GM20431 (cell line): Measurements from ENCODE around the gene MINK1.
"Not testable (repeated sequence)": the region's sequence is repeated elsewhere in the genome, so short reads cannot be mapped to it uniquely, and the experiment has no call there.

Source experiments
- in situ Hi-C: fragments of 300-500 bp; cut with MseI, MboI; formaldehyde crosslinking; loops from one replicate; pipeline ENCODE4 v1.15.0; 2020; ENCODE audit warnings: low sequenced_read_pairs; ENCODE audit not compliant: unreplicated experiment

The MINK1 gene

GRCh38 chr17:4920351-4921048 is 87.4 kb downstream of the MINK1 start:
- in situ Hi-C loops: no loop called here

- in situ Hi-C loops: no loop called here
Measured at GRCh38 chr17:4921320-4921719, 88.2 kb downstream of the MINK1 start.

GRCh38 chr17:4926577-4927335 is 93.6 kb downstream of the MINK1 start:
- in situ Hi-C loops: not testable (repeated sequence)

GRCh38 chr17:4928881-4929280 is 95.7 kb downstream of the MINK1 start:
- in situ Hi-C loops: no loop called here

GRCh38 chr17:4931963-4932362 is 98.8 kb downstream of the MINK1 start, which contains the start of gene GP1BA:
GP1BA (plus strand) TSS chr17:4932277; CDS start chr17:4932605, 328 bp downstream.
- in situ Hi-C loops: no loop called here

GRCh38 chr17:4932756-4933155 is 99.6 kb downstream of the MINK1 start:
- in situ Hi-C loops: no loop called here

- in situ Hi-C loops: no loop called here
Measured at GRCh38 chr17:4933646-4934045, 100.5 kb downstream of the MINK1 start.

GRCh38 chr17:4934173-4934979 is 101.2 kb downstream of the MINK1 start:
- in situ Hi-C loops: no loop called here

- in situ Hi-C loops: no loop called here
Measured at GRCh38 chr17:4935650-4936049, 102.5 kb downstream of the MINK1 start.

- in situ Hi-C loops: no loop called here
Measured at GRCh38 chr17:4936436-4936835, 103.3 kb downstream of the MINK1 start.

GRCh38 chr17:4937553-4937952 is 104.4 kb downstream of the MINK1 start:
- in situ Hi-C loops: no loop called here

- in situ Hi-C loops: no loop called here
Measured at GRCh38 chr17:4938069-4938491, 104.9 kb downstream of the MINK1 start.

- in situ Hi-C loops: no loop called here
Measured at GRCh38 chr17:4938688-4939545, 105.8 kb downstream of the MINK1 start.

GRCh38 chr17:4939546-4939795 is 106.3 kb downstream of the MINK1 start:
- in situ Hi-C loops: no loop called here

GRCh38 chr17:4939796-4940554 is 106.8 kb downstream of the MINK1 start, which contains the start of the genes RNF167 and SLC25A11:
RNF167 (plus strand) TSS chr17:4940268; CDS start chr17:4940910, 642 bp downstream.
SLC25A11 (minus strand) TSS chr17:4940046; CDS start chr17:4939910, 136 bp downstream.
- in situ Hi-C loops: no loop called here

- in situ Hi-C loops: no loop called here
Measured at GRCh38 chr17:4940555-4941318, 107.6 kb downstream of the MINK1 start.

GRCh38 chr17:4941319-4941610 is 108.1 kb downstream of the MINK1 start:
- in situ Hi-C loops: no loop called here

- in situ Hi-C loops: no loop called here
Measured at GRCh38 chr17:4942760-4943508, 109.8 kb downstream of the MINK1 start.
